ENCODE measurements around the gene SPEG.
A peak's percentile ranks its signal among the peaks of the same experiment; 100 is the strongest.

The SPEG gene

GRCh38 chr2:219437141-219437540, 2.5 kb downstream of the SPEG start:
- in situ Hi-C loops (cut with MboI; ENCODE audit: low sequenced_read_pairs, unreplicated experiment) = no loop called here
- no peak for DNase-seq (ENCODE audit: low spot score)
- no peak for TF ChIP-seq CTCF (IDR thresholded peaks at IDR 0.05; ENCODE audit: borderline replicate concordance, control extremely low read depth, extremely low read depth, insufficient read depth, missing control alignments)

GRCh38 chr2:219437690-219438206, 3.1 kb downstream of the SPEG start:
- DNase-seq (ENCODE audit: low spot score) = no peak
- TF ChIP-seq CTCF (IDR thresholded peaks at IDR 0.05; ENCODE audit: borderline replicate concordance, control extremely low read depth, extremely low read depth, insufficient read depth, missing control alignments) = no peak
- in situ Hi-C loops (cut with MboI; ENCODE audit: low sequenced_read_pairs, unreplicated experiment) = no loop called here

- DNase-seq (ENCODE audit: low spot score) = no peak
- in situ Hi-C loops (cut with MboI; ENCODE audit: low sequenced_read_pairs, unreplicated experiment) = no loop called here
These were observed 3.8 kb downstream of the SPEG start for GRCh38 chr2:219438453-219438852.

GRCh38 chr2:219439506-219439905, 4.9 kb downstream of the SPEG start:
- no peak for DNase-seq (ENCODE audit: low spot score)
- TF ChIP-seq CTCF (IDR thresholded peaks at IDR 0.05; ENCODE audit: borderline replicate concordance, control extremely low read depth, extremely low read depth, insufficient read depth, missing control alignments) = no peak
- in situ Hi-C loops (cut with MboI; ENCODE audit: low sequenced_read_pairs, unreplicated experiment) = no loop called here

More at GRCh38 chr2:219438453-219438852, 3.8 kb downstream of the SPEG start:
- TF ChIP-seq CTCF (IDR thresholded peaks at IDR 0.05; ENCODE audit: borderline replicate concordance, control extremely low read depth, extremely low read depth, insufficient read depth, missing control alignments) = no peak

- in situ Hi-C loops (cut with MboI; ENCODE audit: low sequenced_read_pairs, unreplicated experiment) = no loop called here
- no peak for TF ChIP-seq CTCF (IDR thresholded peaks at IDR 0.05; ENCODE audit: borderline replicate concordance, control extremely low read depth, extremely low read depth, insufficient read depth, missing control alignments)
- no peak for DNase-seq (ENCODE audit: low spot score)
These were observed 6.0 kb downstream of the SPEG start for GRCh38 chr2:219440388-219441256.

GRCh38 chr2:219441451-219442255, 7.0 kb downstream of the SPEG start:
- DNase-seq (ENCODE audit: low spot score) = peak; percentile 73
- in situ Hi-C loops (cut with MboI; ENCODE audit: low sequenced_read_pairs, unreplicated experiment) = no loop called here
- no peak for TF ChIP-seq CTCF (IDR thresholded peaks at IDR 0.05; ENCODE audit: borderline replicate concordance, control extremely low read depth, extremely low read depth, insufficient read depth, missing control alignments)
